NCI-H1105 (cell line): ENCODE data around the gene COG8.

Experiments
- DNase-seq: peaks from one replicate; lab custom pipeline; 2025; lab: John Stamatoyannopoulos, UW

The COG8 gene

GRCh38 chr16:69345923-69346322 lies 6.6 kb upstream of the COG8 start:
- DNase-seq: no peak

GRCh38 chr16:69344171-69344570 lies 4.8 kb upstream of the COG8 start:
- no peak for DNase-seq

- DNase-seq: no peak
Measured at GRCh38 chr16:69340095-69340644, 806 bp upstream of the COG8 start.

DNA sequence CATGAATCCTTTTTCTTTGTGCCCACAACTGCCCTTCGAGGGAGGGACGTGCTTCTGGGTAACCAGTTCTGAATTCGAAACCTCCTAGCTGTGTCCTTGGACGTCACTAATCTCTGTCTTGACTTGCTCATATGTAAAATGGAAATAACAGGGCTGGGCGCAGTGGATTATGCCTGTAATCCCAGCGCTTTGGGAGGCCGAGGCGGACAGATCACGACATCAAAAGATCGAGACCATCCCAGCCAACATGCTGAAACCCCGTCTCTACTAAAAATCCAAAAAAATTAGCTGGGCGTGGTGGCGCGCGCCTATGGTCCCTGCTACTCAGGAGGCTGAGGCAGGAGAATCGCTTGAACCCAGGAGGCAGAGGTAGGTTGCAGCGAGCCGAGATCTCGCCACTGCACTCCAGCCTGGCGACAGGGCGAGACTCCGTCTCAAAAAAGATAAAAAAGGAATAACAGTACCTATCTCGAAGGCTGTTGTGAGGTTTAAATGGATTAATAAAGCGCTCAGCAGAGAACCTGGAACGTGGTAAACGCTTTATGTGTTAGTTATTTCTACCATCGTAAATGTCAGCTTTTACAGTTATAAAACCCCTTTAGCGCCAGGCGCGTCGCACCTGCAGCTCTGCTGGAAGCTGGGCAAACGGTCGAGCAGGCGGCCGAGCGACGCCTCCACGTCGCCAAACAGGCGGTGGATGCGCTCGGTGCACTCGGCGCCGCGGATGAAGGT lies 641 bp downstream of the COG8 start:
- DNase-seq: no peak

DNA sequence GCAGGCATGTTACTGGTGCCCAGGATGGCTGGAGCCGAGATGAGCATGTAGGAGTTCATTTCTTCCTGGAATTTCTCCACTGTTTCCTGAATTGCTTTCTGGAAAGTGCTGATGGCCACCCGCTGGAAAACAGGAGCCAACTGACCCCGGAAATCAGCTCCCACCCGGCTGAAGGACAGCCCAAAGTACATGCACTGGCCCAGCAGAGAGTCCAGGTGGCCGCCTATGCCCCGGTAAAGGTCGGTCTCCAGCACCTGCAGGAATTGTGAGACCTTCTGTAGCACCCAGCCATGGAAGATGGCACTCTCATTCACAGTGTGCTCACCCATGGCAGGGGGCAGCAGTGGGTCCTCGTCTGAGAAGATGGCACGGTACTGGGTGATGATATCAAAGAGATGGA lies 4.7 kb downstream of the COG8 start:
- DNase-seq: no peak

- DNase-seq: peak; percentile 75
Measured at GRCh38 chr16:69330286-69331109, 8.9 kb downstream of the COG8 start, which contains the start of gene PDF. PDF (minus strand) TSS chr16:69330588; CDS start chr16:69330570, 18 bp downstream.

- no peak for DNase-seq
Measured at GRCh38 chr16:69329369-69330285, 9.7 kb downstream of the COG8 start.

- no peak for DNase-seq
Measured at GRCh38 chr16:69328854-69329316, 10.5 kb downstream of the COG8 start.

DNA sequence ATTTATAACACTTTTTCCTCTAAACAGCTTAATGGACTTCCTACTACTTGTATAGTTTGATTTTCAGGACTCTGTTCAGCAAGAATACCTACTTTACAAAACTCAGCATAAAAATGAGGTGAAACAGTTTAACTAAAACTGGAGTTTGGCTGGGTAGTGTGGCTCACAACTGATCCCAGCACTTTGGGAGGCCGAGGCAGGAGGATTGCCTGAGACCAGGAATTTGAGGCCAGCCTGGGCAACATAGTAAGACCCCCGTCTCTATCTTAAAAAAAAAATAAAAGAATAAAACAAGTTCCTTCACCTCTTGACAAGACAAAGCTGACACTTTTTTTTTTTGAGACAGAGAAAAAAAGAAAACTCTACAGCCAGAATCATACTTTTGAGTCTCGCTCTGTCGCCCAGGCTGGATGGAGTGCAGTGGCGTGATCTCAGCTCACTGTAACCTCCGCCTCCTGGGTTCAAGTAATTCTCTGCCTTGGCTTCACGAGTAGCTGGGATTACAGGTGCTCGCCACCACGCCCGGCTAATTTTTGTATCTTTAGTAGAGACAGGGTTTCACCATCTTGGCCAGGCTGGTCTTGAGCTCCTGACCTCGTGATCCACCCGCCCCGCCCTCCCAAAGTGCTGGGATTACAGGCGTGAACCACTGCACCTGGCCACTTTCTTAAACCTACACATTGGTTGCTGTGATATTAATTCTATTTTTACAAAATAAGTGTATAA lies 11.6 kb downstream of the COG8 start:
- DNase-seq: no peak

DNA sequence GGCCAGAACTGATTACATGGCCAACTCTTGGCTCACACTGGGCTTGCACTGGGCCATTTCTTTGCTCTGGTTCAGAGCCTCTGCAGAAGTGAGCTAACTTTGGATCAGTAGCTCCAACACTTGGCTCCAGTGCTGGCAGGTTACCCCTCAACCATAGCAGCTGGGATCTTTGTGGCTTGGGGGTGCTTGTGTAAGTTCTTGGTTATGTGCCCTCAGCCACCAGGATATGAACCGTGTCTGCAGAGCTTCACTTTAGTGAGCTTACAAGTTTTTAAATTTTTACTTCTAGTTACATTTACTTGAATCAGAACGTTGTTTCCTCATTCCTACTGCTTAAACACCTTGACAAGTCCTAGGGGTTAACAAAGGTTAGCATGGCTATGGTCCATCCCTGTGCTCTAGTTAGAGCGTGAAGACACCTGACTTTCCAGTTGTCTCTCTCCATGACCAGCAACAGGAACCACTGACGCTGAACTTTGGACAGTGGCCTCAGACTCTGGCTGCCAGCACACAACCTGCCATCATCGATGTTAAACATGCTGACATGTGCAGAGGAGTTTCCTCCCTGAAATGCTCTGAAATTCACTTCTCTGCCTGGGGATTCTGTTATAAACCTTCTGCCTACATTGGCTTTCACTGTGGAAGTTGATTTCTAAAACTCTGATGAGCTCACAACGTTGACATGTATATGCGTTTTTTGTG lies 13.0 kb downstream of the COG8 start:
- DNase-seq: no peak

- no peak for DNase-seq
Measured at GRCh38 chr16:69325784-69326171, 13.6 kb downstream of the COG8 start.

- no peak for DNase-seq
Measured at GRCh38 chr16:69324585-69325253, 14.6 kb downstream of the COG8 start.

GRCh38 chr16:69324013-69324531 lies 15.3 kb downstream of the COG8 start:
- DNase-seq: no peak

DNA sequence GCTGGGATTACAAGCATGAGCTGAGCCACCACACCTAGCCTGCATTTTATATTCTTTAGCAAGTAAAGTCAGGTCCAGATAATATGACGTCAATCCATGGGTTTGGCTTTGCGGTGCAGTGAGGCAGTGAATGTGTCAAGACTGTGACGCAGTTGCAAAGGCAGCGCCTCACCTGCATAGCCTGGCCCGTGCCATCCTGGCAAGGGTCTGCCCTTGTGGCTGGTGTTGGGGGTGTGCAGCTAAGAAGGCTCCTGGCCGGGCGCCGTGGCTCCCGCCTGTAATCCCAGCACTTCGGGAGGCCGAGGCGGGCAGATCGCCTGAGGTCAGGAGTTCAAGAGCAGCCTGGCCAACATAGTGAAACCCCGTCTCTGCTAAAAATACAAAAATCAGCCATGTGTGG lies 15.9 kb downstream of the COG8 start:
- no peak for DNase-seq

DNA sequence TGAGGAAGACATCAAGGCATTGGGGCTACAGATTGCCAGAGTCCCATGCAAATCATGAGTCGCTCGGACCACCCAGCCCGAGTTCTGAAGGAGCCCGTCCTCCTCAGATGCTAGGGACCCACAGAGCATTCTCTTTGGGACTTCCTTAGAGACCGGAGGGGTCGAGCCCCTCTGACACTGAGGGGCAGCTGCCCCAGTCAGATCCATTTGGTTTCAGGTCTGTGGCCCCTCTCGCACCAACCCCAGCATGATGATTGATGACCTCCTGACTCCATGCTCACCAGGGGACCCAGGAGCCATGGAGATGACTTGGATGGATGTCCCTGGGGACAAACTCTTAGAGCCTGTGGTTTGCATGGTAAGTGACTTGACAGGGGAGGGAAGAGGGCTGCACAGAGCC lies 17.0 kb downstream of the COG8 start:
- DNase-seq: no peak

- no peak for DNase-seq
Measured at GRCh38 chr16:69321080-69321479, 18.3 kb downstream of the COG8 start.

DNA sequence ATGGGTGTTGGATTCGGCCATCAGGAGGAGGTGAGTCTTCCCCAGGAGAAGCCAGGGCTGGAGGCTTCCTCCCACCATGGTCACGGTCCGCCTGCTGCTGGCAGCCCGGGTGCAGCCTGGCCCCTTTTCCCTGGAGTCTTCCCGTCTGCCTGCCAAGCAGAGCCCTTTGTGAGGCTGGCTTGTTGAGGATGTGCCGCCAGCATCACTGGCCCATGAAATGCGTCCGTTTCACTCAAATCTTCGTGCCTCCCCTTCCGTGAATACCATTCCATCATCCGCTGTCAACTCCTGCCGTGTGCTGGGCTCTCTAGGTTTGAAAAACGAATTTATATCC lies 18.7 kb downstream of the COG8 start:
- no peak for DNase-seq

DNA sequence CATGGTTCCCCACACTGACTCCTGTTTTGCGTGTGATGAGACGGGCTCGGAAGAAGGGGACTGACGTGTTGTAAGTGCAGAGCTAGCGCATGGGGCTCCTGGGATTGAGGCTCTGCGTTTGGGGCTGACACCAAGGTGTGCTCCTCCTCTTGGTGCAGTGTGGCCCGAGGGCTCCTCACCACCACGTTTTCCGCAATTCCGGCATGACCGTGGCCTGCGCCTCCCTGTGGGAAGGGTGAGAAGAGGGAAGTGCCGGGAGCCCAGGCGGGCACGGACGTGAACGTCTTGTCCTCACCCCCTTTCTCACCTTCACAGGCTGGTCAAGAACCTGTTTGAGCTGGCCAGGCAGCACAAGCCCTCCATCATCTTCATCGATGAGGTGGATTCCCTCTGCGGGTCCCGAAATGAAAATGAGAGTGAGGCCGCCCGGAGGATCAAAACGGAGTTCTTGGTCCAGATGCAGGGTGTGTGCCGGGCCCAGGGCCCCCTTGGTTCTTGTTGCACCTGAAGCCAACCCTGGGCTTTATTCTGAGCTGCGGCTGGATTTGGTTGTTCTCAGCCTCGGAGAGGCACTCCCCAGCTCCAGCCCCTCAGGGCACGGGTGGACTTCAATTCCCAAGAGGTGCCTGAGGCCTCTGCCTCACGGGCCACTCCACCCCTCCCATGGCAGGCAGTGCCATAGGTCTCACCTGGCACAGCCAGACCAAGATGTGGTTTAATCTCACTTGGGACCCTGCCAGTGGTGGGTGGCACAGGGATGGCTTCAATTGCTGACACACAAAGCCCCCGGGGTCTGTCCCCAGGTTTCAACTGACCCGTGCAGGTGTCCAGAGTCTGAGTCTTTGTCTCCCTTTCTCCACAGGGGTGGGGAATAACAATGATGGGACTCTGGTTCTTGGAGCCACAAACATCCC lies 19.3 kb downstream of the COG8 start:
- no peak for DNase-seq

GRCh38 chr16:69319381-69319780 lies 20.0 kb downstream of the COG8 start:
- no peak for DNase-seq
